SJCRH30 (cell line): ENCODE data around the gene PRPSAP1. TPM values are rescaled to one million over a fixed set of nuclear protein-coding genes. Genes with fewer than 3 reads are reported as not detected.
"Not testable (repeated sequence)": the region's sequence is repeated elsewhere in the genome, so short reads cannot be mapped to it uniquely, and the experiment has no call there.

ENCODE experiments used
- DNase-seq, 2 experiments: peaks; one replicate each; pipeline ENCODE4 v3.0.0-alpha.2; 2015 to 2020
- H3K27ac ChIP-seq: fragments of 250-450 bp; sonication (Bioruptor Pico); 2 replicates; pipeline ENCODE4 v1.5.1; 2020; ENCODE audit warnings: mild to moderate bottlenecking, moderate library complexity
- H3K27me3 ChIP-seq: fragments of 250-450 bp; sonication (Bioruptor Pico); 2 replicates; pipeline ENCODE4 v1.5.1; 2020; ENCODE audit warnings: mild to moderate bottlenecking, moderate library complexity
- H3K36me3 ChIP-seq: fragments of 250-450 bp; sonication (Bioruptor Pico); 2 replicates; pipeline ENCODE4 v1.5.1; 2020; ENCODE audit warnings: mild to moderate bottlenecking, moderate library complexity
- H3K4me1 ChIP-seq: fragments of 250-450 bp; sonication (Bioruptor Pico); 2 replicates; pipeline ENCODE4 v1.5.1; 2020; ENCODE audit warnings: mild to moderate bottlenecking, moderate library complexity
- H3K4me3 ChIP-seq: fragments of 250-450 bp; sonication (Bioruptor Pico); 2 replicates; pipeline ENCODE4 v1.5.1; 2020; ENCODE audit warnings: mild to moderate bottlenecking, moderate library complexity
- H3K9me3 ChIP-seq: fragments of 250-450 bp; sonication (Bioruptor Pico); replicated peaks from 2 replicates; pipeline ENCODE4 v1.5.1; 2020; ENCODE audit warnings: mild to moderate bottlenecking, moderate library complexity
- total RNA-seq: library from RNA; depleted of rRNA; stranded (reverse); fragments of >200 nt; shearing (Covaris generic); gene quantifications from 2 replicates; pipeline ENCODE4 v1.2.3, GENCODE V29; 2014

Gene PRPSAP1
- total RNA-seq, 1 experiment from 2014 or later, result 69.3 TPM

GRCh38 chr17:76273445-76274111 is 80.1 kb downstream of the PRPSAP1 start:
- no peaks in the 10 kb centered on the region for H3K27me3 ChIP-seq
- H3K9me3 ChIP-seq, result no peaks in the 10 kb centered on the region
- H3K27ac ChIP-seq, result no peak overlapping the region
- DNase-seq, result no peak
- H3K4me3 ChIP-seq, result no peak overlapping the region
- H3K36me3 ChIP-seq, result peaks cover 24% of the 10 kb centered on the region
- H3K4me1 ChIP-seq, result peaks cover 73% of the 10 kb centered on the region

GRCh38 chr17:76272541-76273444 is 80.9 kb downstream of the PRPSAP1 start:
- no peak for DNase-seq
- Histone ChIP-seq H3K36me3 (peaks cover 29% of the 10 kb centered on the region), H3K4me3 (no peak overlapping the region), H3K27me3 (no peaks in the 10 kb centered on the region), H3K9me3 (no peaks in the 10 kb centered on the region), H3K27ac (no peak overlapping the region), H3K4me1 (peaks cover 73% of the 10 kb centered on the region)

- no peaks in the 10 kb centered on the region for H3K27me3 ChIP-seq
- peaks cover 70% of the 10 kb centered on the region for H3K4me1 ChIP-seq
- no peak overlapping the region for H3K4me3 ChIP-seq
- H3K9me3 ChIP-seq, result no peaks in the 10 kb centered on the region
- no peak for DNase-seq
- H3K36me3 ChIP-seq, result peaks cover 34% of the 10 kb centered on the region
- peak overlapping the region; percentile 61 for H3K27ac ChIP-seq
Measured at GRCh38 chr17:76271669-76272540, 81.8 kb downstream of the PRPSAP1 start.

GRCh38 chr17:76270770-76271668 is 82.7 kb downstream of the PRPSAP1 start:
- peak overlapping the region; percentile 61 for H3K27ac ChIP-seq
- no peak overlapping the region for H3K4me3 ChIP-seq
- no peaks in the 10 kb centered on the region for H3K27me3 ChIP-seq
- H3K9me3 ChIP-seq, result no peaks in the 10 kb centered on the region
- DNase-seq, result peak; percentile 79 to 82
- peaks cover 36% of the 10 kb centered on the region for H3K36me3 ChIP-seq
- H3K4me1 ChIP-seq, result peaks cover 64% of the 10 kb centered on the region

GRCh38 chr17:76270127-76270592 is 83.6 kb downstream of the PRPSAP1 start:
- Histone ChIP-seq H3K27me3 (no peaks in the 10 kb centered on the region), H3K4me3 (no peak overlapping the region), H3K9me3 (no peaks in the 10 kb centered on the region), H3K36me3 (peaks cover 36% of the 10 kb centered on the region), H3K4me1 (peaks cover 56% of the 10 kb centered on the region), H3K27ac (peak overlapping the region; percentile 34; the same call in 1 of the 2 replicates)
- DNase-seq, result no peak

- peak; percentile 82 to 89 for DNase-seq
- Histone ChIP-seq H3K9me3 (no peaks in the 10 kb centered on the region), H3K4me1 (peaks cover 58% of the 10 kb centered on the region), H3K27ac (peak overlapping the region; percentile 34), H3K36me3 (peaks cover 36% of the 10 kb centered on the region), H3K27me3 (no peaks in the 10 kb centered on the region), H3K4me3 (no peak overlapping the region)
Measured at GRCh38 chr17:76268991-76269981, 84.4 kb downstream of the PRPSAP1 start.

GRCh38 chr17:76268015-76268749 is 85.5 kb downstream of the PRPSAP1 start:
- no peaks in the 10 kb centered on the region for H3K27me3 ChIP-seq
- DNase-seq, result no peak
- H3K36me3 ChIP-seq, result peaks cover 36% of the 10 kb centered on the region
- no peaks in the 10 kb centered on the region for H3K9me3 ChIP-seq
- H3K27ac ChIP-seq, result no peak overlapping the region
- H3K4me3 ChIP-seq, result no peak overlapping the region
- peaks cover 65% of the 10 kb centered on the region for H3K4me1 ChIP-seq

GRCh38 chr17:76267581-76268001 is 86.1 kb downstream of the PRPSAP1 start:
- peaks cover 33% of the 10 kb centered on the region for H3K36me3 ChIP-seq
- DNase-seq, H3K27ac ChIP-seq, H3K9me3 ChIP-seq, H3K4me3 ChIP-seq, H3K27me3 ChIP-seq: not testable (repeated sequence)
- peaks cover 68% of the 10 kb centered on the region for H3K4me1 ChIP-seq

- Histone ChIP-seq H3K27me3 (no peaks in the 10 kb centered on the region), H3K4me3 (peak overlapping the region; percentile 96), H3K36me3 (peaks cover 33% of the 10 kb centered on the region), H3K4me1 (peaks cover 66% of the 10 kb centered on the region), H3K9me3 (no peaks in the 10 kb centered on the region), H3K27ac (peak overlapping the region; percentile 67; the same call in 1 of the 2 replicates)
- no peak for DNase-seq
Measured at GRCh38 chr17:76267051-76267576, 86.6 kb downstream of the PRPSAP1 start.

- peak in 1 of 2 experiments; percentile 61 for DNase-seq
- peak overlapping the region; percentile 67 for H3K27ac ChIP-seq
- H3K9me3 ChIP-seq, result no peaks in the 10 kb centered on the region
Measured at GRCh38 chr17:76266244-76266938, 87.3 kb downstream of the PRPSAP1 start.

GRCh38 chr17:76265624-76266243 is 88.0 kb downstream of the PRPSAP1 start:
- peak overlapping the region; percentile 96 for H3K4me3 ChIP-seq
- H3K4me1 ChIP-seq, result peaks cover 53% of the 10 kb centered on the region
- DNase-seq, result peak; percentile 71 to 74
- peaks cover 23% of the 10 kb centered on the region for H3K36me3 ChIP-seq
- no peaks in the 10 kb centered on the region for H3K27me3 ChIP-seq
- peak overlapping the region; percentile 67 for H3K27ac ChIP-seq
- no peaks in the 10 kb centered on the region for H3K9me3 ChIP-seq

More at GRCh38 chr17:76266244-76266938, 87.3 kb downstream of the PRPSAP1 start:
- peaks cover 30% of the 10 kb centered on the region for H3K36me3 ChIP-seq
- H3K4me1 ChIP-seq, result peaks cover 59% of the 10 kb centered on the region
- H3K4me3 ChIP-seq, result peak overlapping the region; percentile 96
- H3K27me3 ChIP-seq, result no peaks in the 10 kb centered on the region
